LNCaP clone FGC (cell line): ENCODE data around the gene C17orf100.

Source experiments
- DNase-seq: peaks from one replicate; pipeline ENCODE4 v3.0.0-alpha.2; 2011; ENCODE audit warnings: low read depth
- H3K4me3 ChIP-seq: 2 replicates; pipeline ENCODE4 v1.5.1; 2011; ENCODE audit warnings: mild to moderate bottlenecking, low read depth, low read length, control low read depth
- TF ChIP-seq, protein P1 (sequence below): IDR thresholded peaks from 2 replicates; pipeline ENCODE4 v1.5.1; 2012; ENCODE audit warnings: mild to moderate bottlenecking; ENCODE audit not compliant: control insufficient read depth, insufficient read depth; ENCODE audit errors: extremely low read depth

C17orf100 gene

DNA sequence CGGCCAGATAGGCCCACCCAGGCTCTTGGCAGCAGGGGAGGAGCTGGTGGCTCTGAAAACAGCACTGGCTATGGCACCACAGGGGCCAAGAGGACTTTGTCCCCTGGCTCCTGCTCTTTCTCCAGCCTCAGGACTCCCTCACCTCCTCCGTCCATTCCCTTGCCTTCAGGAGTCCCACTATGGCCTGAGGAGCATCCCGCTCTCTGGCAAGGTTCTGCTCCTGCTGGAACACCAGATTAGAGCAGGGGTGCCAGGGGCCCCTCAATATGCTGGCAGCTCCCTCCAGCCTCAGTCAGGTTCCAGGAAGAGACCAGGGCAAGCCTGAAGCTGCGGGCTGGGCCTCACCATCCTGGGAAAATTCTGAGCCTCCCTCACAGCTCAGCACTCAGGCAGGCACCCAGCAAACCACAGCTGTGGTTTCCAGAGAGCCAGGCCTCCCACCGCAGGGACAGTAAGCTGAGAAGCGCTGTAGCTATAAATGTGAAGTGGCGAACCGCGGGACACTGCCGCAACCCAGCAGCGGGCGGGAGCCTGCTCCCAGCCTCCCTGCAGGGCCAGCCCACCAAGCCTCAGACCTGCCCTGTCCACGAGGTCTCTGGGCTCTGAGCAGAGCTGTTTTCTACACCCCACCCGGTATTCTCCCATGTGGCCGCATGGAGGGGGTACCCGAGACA, 25.7 kb downstream of the C17orf100 start:
- no peak for DNase-seq
- no peak overlapping the region for H3K4me3 ChIP-seq
- TF ChIP-seq, protein P1, sequence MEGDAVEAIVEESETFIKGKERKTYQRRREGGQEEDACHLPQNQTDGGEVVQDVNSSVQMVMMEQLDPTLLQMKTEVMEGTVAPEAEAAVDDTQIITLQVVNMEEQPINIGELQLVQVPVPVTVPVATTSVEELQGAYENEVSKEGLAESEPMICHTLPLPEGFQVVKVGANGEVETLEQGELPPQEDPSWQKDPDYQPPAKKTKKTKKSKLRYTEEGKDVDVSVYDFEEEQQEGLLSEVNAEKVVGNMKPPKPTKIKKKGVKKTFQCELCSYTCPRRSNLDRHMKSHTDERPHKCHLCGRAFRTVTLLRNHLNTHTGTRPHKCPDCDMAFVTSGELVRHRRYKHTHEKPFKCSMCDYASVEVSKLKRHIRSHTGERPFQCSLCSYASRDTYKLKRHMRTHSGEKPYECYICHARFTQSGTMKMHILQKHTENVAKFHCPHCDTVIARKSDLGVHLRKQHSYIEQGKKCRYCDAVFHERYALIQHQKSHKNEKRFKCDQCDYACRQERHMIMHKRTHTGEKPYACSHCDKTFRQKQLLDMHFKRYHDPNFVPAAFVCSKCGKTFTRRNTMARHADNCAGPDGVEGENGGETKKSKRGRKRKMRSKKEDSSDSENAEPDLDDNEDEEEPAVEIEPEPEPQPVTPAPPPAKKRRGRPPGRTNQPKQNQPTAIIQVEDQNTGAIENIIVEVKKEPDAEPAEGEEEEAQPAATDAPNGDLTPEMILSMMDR = no peak

DNA sequence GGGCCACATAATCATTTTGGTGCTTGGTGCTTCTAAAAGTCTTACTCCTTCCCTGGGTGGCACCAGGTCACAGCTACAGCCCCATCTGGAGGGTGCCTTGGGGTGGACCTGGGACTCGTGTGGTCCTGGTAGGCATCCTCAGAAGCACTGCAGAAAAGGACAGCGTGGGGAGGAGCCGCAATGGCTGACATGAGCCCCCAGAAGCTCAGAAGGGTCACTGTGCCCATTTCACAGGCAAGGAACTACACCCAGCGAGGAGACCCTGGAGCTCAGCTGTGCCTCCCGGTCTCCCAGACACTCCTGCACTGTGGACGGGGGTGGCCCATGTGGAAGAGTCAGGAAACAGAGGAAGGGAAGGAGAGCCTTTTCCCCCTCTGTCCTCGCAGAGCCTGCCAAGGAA, 26.4 kb downstream of the C17orf100 start:
- no peak overlapping the region for H3K4me3 ChIP-seq
- TF ChIP-seq, protein P1 = no peak
- DNase-seq = no peak

DNA sequence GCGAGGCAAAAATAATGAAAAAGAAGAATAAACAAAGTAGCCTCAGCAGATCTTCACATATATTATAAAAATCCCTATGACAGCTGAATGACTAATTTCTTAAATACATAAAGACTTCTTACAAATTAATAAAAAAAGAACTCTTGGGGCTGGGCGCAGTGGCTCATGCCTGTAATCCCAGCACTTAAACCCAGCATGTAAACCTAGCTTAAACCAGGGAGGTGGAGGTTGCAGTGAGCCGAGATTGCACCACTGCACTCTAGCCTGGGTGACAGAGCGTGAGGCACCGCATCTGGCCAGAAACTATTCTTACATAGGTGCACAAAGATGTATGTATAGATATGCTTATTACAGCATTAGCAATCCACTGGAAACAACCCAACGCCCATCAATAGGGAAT, 27.7 kb downstream of the C17orf100 start:
- no peak overlapping the region for H3K4me3 ChIP-seq
- TF ChIP-seq, protein P1 = no peak
- DNase-seq = no peak

DNA sequence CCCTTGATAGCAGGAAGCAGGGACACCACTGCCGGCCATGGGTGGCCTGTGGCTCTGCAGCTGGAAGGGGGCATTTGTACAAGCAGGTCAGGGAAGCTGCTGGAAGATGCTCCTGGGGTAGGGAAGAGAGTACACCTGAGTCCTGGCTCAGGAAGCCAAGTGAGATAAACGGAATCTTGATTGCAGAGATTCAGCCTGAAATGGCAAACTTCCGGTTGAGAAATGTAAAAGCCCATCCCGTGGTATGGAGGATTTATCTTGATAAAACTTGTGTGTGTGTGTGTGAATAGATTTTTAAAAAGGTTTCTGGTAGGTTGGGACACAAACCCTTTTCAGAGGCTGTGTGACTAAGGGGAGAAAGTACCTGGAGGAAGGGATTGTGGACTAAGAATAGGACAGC, 29.6 kb downstream of the C17orf100 start:
- TF ChIP-seq, protein P1 = no peak

DNA sequence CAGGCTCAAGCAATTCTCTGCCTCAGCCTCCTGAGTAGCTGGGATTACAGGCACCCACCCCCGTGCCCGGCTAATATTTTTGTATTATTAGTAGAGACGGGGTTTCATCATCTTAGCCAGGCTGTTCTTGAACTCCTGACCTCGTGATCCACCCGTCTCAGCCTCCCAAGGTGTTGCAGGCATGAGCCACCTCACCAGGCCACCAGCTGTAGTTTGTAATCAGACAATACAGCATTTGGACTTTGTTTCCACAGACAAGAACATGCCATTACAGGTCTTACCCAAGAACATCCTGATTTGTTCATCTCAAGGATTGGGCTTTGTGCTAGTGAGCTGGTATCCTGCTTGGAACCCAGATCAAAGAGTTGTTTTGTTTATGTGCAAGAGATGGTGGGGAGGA, 30.1 kb downstream of the C17orf100 start:
- TF ChIP-seq, protein P1 = no peak
- H3K4me3 ChIP-seq = no peak overlapping the region
- DNase-seq = no peak

More for the DNA sequence above, 29.6 kb downstream of the C17orf100 start:
- no peak for DNase-seq
- no peak overlapping the region for H3K4me3 ChIP-seq

DNA sequence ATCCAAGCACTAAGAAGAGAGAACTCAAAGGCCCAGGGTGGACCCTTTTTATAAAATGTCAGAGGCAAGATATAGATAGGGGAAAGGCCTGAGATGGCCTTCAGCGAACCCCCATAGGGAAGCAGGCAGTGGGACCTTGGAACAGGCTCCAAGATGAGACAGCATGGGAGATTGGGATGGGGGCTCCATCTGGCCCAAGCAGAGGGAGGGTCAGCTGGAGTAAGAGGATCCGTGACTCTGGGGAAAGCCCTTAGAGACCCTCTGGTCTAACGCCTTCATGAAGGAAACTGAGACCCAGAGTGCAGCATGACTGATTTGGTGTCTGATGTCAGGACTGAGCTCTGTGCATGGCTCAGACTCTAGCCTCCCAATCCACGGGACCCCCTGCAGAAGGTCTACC, 30.8 kb downstream of the C17orf100 start:
- no peak overlapping the region for H3K4me3 ChIP-seq
- no peak for DNase-seq
- TF ChIP-seq, protein P1 = no peak
